K562 (cell line): Measurements from ENCODE around the gene XPC. TPM values are rescaled to one million over a fixed set of nuclear protein-coding genes. Genes with fewer than 3 reads are reported as not detected.
A peak's percentile ranks its signal among the peaks of the same experiment; 100 is the strongest.

ENCODE experiments used
- ATAC-seq: fragments of 200-7000 bp; cut with Tn5 transposase; 3 replicates; pipeline ENCODE4 v1.9.1; 2020; ENCODE audit warnings: moderate library complexity
- BruUV-seq: library from RNA; stranded (reverse); fragments of 400-500 nt; replicated peaks from 2 replicates; lab custom pipeline; 2021; lab: Mats Ljungman, UMichigan
- CTCF ChIA-PET: fragments of 300-600 bp; formaldehyde crosslinking; extraction: SDS; loops from one replicate; lab custom pipeline; 2021; ENCODE audit warnings: low intra/inter-chr PET ratio; lab: Yijun Ruan, JAX
- POLR2A ChIA-PET: fragments of 300-600, 350-650 bp; sonication (Branson Sonifier 250); formaldehyde crosslinking; extraction: SDS; loops from one replicate; lab custom pipeline; 2021; ENCODE audit warnings: antibody characterized with exemption, inconsistent platforms; lab: Yijun Ruan, JAX
- DNase-seq, 4 experiments: peaks; one replicate each; pipeline versions ENCODE4 v3.0.0 to v3.0.0-alpha.2; 2011 to 2018; ENCODE audit warnings: low spot score in 3 of 4, mixed read lengths in 3 of 4; ENCODE audit errors: extremely low read depth in 1 of 4
- FAIRE-seq: peaks from 2 replicates; lab custom pipeline; 2011; peaks lifted over from hg19 to GRCh38; lab: Jason Lieb, UNC
- H2AFZ ChIP-seq: 2 replicates; pipeline ENCODE4 v1.6.0; 2011; ENCODE audit warnings: low read depth, low read length, control low read depth, inconsistent platforms
- H3K27ac ChIP-seq: fragments of 200-600 bp; 3 replicates; pipeline ENCODE4 v1.8.0; 2011; ENCODE audit warnings: low read depth, mild to moderate bottlenecking, control low read depth, inconsistent platforms, low read length, moderate library complexity, mixed read lengths; ENCODE audit errors: extremely low read depth
- H3K27me3 ChIP-seq, 2 experiments: fragments of 300-600 bp in 1 of 2; 2 replicates in 1 of 2; 3 replicates in 1 of 2; pipeline versions ENCODE4 v1.6.0 to v1.8.0; 2011; ENCODE audit warnings: inconsistent platforms in 2 of 2, low read length in 2 of 2, mild to moderate bottlenecking in 1 of 2, mixed read lengths in 1 of 2, moderate library complexity in 1 of 2; ENCODE audit not compliant: control insufficient read depth in 2 of 2, insufficient read depth in 2 of 2
- H3K36me3 ChIP-seq: fragments of 300-600 bp; 3 replicates; pipeline ENCODE4 v1.8.0; 2011; ENCODE audit warnings: mild to moderate bottlenecking, low read length, inconsistent platforms; ENCODE audit not compliant: control insufficient read depth, insufficient read depth
- H3K4me1 ChIP-seq, 2 experiments: fragments of 200-600 bp in 1 of 2; replicated peaks in 1 of 2; 2 replicates in 1 of 2; 3 replicates in 1 of 2; pipeline versions ENCODE4 v1.5.1 to v1.8.0; 2011; ENCODE audit warnings: inconsistent platforms in 2 of 2, low read length in 2 of 2, mild to moderate bottlenecking in 1 of 2, mixed read lengths in 1 of 2, moderate library complexity in 1 of 2; ENCODE audit not compliant: control insufficient read depth in 2 of 2, insufficient read depth in 2 of 2
- H3K4me2 ChIP-seq: 2 replicates; pipeline ENCODE4 v1.6.1; 2011; ENCODE audit warnings: low read length, control low read depth, inconsistent platforms, mixed read lengths; ENCODE audit not compliant: insufficient read depth
- H3K4me3 ChIP-seq: fragments of 200-600 bp; sonication (generic), shearing (Covaris generic); 2 replicates; pipeline ENCODE4 v1.5.1; 2016; ENCODE audit warnings: control low read depth, inconsistent platforms
- H3K79me2 ChIP-seq: fragments of 200-600 bp; 3 replicates; pipeline ENCODE4 v1.8.0; 2011; ENCODE audit warnings: low read length, inconsistent platforms; ENCODE audit not compliant: control insufficient read depth, insufficient read depth
- H3K9ac ChIP-seq, 2 experiments: 2 replicates each; pipeline versions ENCODE4 v1.6.0 to v1.6.1; 2011; ENCODE audit warnings: low read depth in 2 of 2, low read length in 2 of 2, control low read depth in 1 of 2, inconsistent platforms in 1 of 2, mild to moderate bottlenecking in 1 of 2, mixed read lengths in 1 of 2; ENCODE audit not compliant: insufficient read depth in 1 of 2
- H3K9me1 ChIP-seq: one replicate; pipeline ENCODE4 v1.6.0; 2011; ENCODE audit warnings: inconsistent platforms, mild to moderate bottlenecking, low read length, moderate library complexity; ENCODE audit not compliant: control insufficient read depth, insufficient read depth
- H3K9me3 ChIP-seq: replicated peaks from 2 replicates; pipeline ENCODE4 v1.5.1; 2011; ENCODE audit warnings: low read depth, low read length, inconsistent platforms; ENCODE audit not compliant: control insufficient read depth, insufficient read depth
- H4K20me1 ChIP-seq: replicated peaks from 2 replicates; pipeline ENCODE4 v1.6.1; 2011; ENCODE audit warnings: low read length, inconsistent platforms, mixed read lengths; ENCODE audit not compliant: control insufficient read depth, insufficient read depth
- PHB2 ChIP-seq: fragments of 450-650 bp; IDR thresholded peaks from 2 replicates; pipeline ENCODE4 v1.6.1; 2017; ENCODE audit warnings: low read depth
- POLR2AphosphoS5 ChIP-seq: IDR thresholded peaks from 2 replicates; pipeline ENCODE4 v1.6.1; 2011; ENCODE audit warnings: mild to moderate bottlenecking, low read depth, low read length, moderate library complexity; ENCODE audit not compliant: control insufficient read depth, insufficient read depth
- POLR2G ChIP-seq: fragments of 200-400 bp; formaldehyde crosslinking; IDR thresholded peaks from 2 replicates; pipeline ENCODE4 v1.6.1; 2017; ENCODE audit warnings: low read depth, mild to moderate bottlenecking, antibody characterized with exemption, low read length, moderate library complexity
- WGBS: fragments of 100-300 bp; shearing (Covaris generic); methylation state at CpG from one replicate; pipeline ENCODE4 v1.1.6; 2016; ENCODE audit warnings: low coverage, mixed read lengths; ENCODE audit not compliant: insufficient coverage; ENCODE audit errors: missing lambda C conversion rate; 5-methylcytosine and 5-hydroxymethylcytosine counted together
- in situ Hi-C: fragments of 300-500 bp; cut with MboI; formaldehyde crosslinking; loops from 4 replicates; pipeline ENCODE4 v1.15.0; 2018; ENCODE audit warnings: inconsistent platforms, mixed read lengths
- intact Hi-C: fragments of 100-400 bp; cut with micrococcal nuclease; formaldehyde crosslinking; loops from 2 replicates; pipeline ENCODE4 v1.14.2; 2022
- polyA plus RNA-seq, 8 experiments: library from polyadenylated mRNA; depleted of rRNA in 4 of 8; stranded (reverse) in 5 of 8; unstranded in 3 of 8; fragments of >200 nt; fragmentation: Nextera tagmentation in 2 of 8; fragmentation: Illumina TruSeq in 1 of 8; extraction: Ambion mirVana in 2 of 8; extraction: Trizol in 1 of 8; gene quantifications; 2 replicates each; pipeline versions ENCODE4 v1.2.1 to v1.2.3, GENCODE V29; 2011 to 2014; ENCODE audit warnings: inconsistent platforms in 1 of 8, missing spikeins in 1 of 8
- total RNA-seq, 7 experiments: library from RNA; depleted of rRNA in 6 of 7; stranded (reverse); fragments of >200 nt in 6 of 7; fragmentation: Illumina TruSeq in 2 of 7; extraction: Trizol in 2 of 7; gene quantifications; 2 replicates each; pipeline versions ENCODE4 v1.2.1 to v1.2.3, GENCODE V29; 2011 to 2021; ENCODE audit warnings: low replicate concordance in 1 of 7
- TF ChIP-seq, protein P1 (sequence below): fragments of 450-650 bp; IDR thresholded peaks from 2 replicates; pipeline ENCODE4 v1.6.1; 2016

The XPC gene
- total and polyA plus RNA-seq, 9 of the 15 experiments (the other 6 are each of a cell fraction or from before 2014, with no cell fraction given) = 3.8 to 54.7 (median 41.3) TPM

GRCh38 chr3:14137004-14137403, 41.4 kb downstream of the XPC start:
- peak; percentile 49; the same call in 1 of the 2 replicates for TF ChIP-seq POLR2G
- 0 out of 2 replicates have a peak, but pooled peaks have one; percentile 12 for TF ChIP-seq POLR2AphosphoS5
- TF ChIP-seq, protein P1, sequence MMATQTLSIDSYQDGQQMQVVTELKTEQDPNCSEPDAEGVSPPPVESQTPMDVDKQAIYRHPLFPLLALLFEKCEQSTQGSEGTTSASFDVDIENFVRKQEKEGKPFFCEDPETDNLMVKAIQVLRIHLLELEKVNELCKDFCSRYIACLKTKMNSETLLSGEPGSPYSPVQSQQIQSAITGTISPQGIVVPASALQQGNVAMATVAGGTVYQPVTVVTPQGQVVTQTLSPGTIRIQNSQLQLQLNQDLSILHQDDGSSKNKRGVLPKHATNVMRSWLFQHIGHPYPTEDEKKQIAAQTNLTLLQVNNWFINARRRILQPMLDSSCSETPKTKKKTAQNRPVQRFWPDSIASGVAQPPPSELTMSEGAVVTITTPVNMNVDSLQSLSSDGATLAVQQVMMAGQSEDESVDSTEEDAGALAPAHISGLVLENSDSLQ = no peak
- no peak for TF ChIP-seq PHB2
- TF ChIP-seq, all 486 proteins: peak for 2
- no peak for ATAC-seq
- WGBS = 86% methylated on average over 3 of the region's 3 CpGs
- H3K4me3 ChIP-seq = no peak overlapping the region
- no peak overlapping the region for H3K4me2 ChIP-seq
- intact Hi-C loops = no loop called here
- POLR2A ChIA-PET = interaction anchor here (0.5 to 4.2 kb wide), 3 partner anchors 11 to 157 kb away, joined by 3 to 24 read pairs (median 4); partner anchors contain the start of genes CHCHD4 and TMEM43
- peaks cover 74% of the 10 kb centered on the region; the same call in 2 of the 3 replicates for H3K36me3 ChIP-seq
- peak overlapping the region in 1 of 2 experiments; percentile 6; a peak in 1 of 4 replicates for H3K9ac ChIP-seq
- no peaks in the 10 kb centered on the region for H3K9me3 ChIP-seq
- no peak overlapping the region for H3K27ac ChIP-seq
- no peak overlapping the region for H2AFZ ChIP-seq
- no peak for DNase-seq
- CTCF ChIA-PET = no interaction called here
- FAIRE-seq = no peak
- H4K20me1 ChIP-seq = no peaks in the 10 kb centered on the region; the same call in 1 of the 2 replicates
- in situ Hi-C loops = no loop called here
- no peaks in the 10 kb centered on the region for H3K79me2 ChIP-seq
- no peaks in the 10 kb centered on the region for H3K9me1 ChIP-seq
- BruUV-seq = no TSS peak
- no peaks in the 10 kb centered on the region for H3K27me3 ChIP-seq
- H3K4me1 ChIP-seq = peaks cover 0 to 3% of the 10 kb centered on the region in 2 experiments; a peak in 1 of 5 replicates
